HepG2 (cell line): ENCODE results near the gene PPP1R14D. TPM values are rescaled to one million over a fixed set of nuclear protein-coding genes. Genes with fewer than 3 reads are reported as not detected.
A peak's percentile ranks its signal among the peaks of the same experiment; 100 is the strongest.

ENCODE experiments used
- AKAP8 ChIP-seq: sonication (generic); formaldehyde crosslinking; IDR thresholded peaks from 2 replicates; pipeline ENCODE4 v1.5.1; 2020; ENCODE audit warnings: mild to moderate bottlenecking, missing genetic modification reagents
- ARHGAP35 ChIP-seq: sonication (generic); formaldehyde crosslinking; IDR thresholded peaks from 2 replicates; pipeline ENCODE4 v1.9.0; 2022; ENCODE audit warnings: mild to moderate bottlenecking, inconsistent platforms, moderate library complexity, missing genetic modification reagents, borderline replicate concordance
- ATAD3A ChIP-seq: sonication (generic); formaldehyde crosslinking; IDR thresholded peaks from 2 replicates; pipeline ENCODE4 v1.4.0; 2020; ENCODE audit warnings: missing genetic modification reagents
- CENPT ChIP-seq: sonication (generic); formaldehyde crosslinking; IDR thresholded peaks from 2 replicates; pipeline ENCODE4 v1.8.0; 2022; ENCODE audit warnings: low read depth, mild to moderate bottlenecking, moderate library complexity, missing genetic modification reagents
- ELF1 ChIP-seq: sonication (generic); formaldehyde crosslinking; IDR thresholded peaks from 2 replicates; pipeline ENCODE4 v1.4.0; 2020; ENCODE audit warnings: missing genetic modification reagents
- FOXJ3 ChIP-seq: sonication (generic); formaldehyde crosslinking; IDR thresholded peaks from 2 replicates; pipeline ENCODE4 v1.4.0; 2020; ENCODE audit warnings: missing genetic modification reagents, mild to moderate bottlenecking, borderline replicate concordance
- IKZF1 ChIP-seq: fragments of 450-650 bp; IDR thresholded peaks from 2 replicates; pipeline ENCODE4 v1.7.1; 2016
- NR2F6 ChIP-seq, 2 experiments: IDR thresholded peaks; 2 replicates each; pipeline ENCODE4 v1.6.1; 2016; ENCODE audit warnings: antibody characterized with exemption in 1 of 2, mild to moderate bottlenecking in 1 of 2
- SALL2 ChIP-seq: sonication (generic); formaldehyde crosslinking; IDR thresholded peaks from 2 replicates; pipeline ENCODE4 v1.8.1; 2023; ENCODE audit warnings: mild to moderate bottlenecking, missing genetic modification reagents, inconsistent platforms
- SIN3A ChIP-seq: IDR thresholded peaks from 2 replicates; pipeline ENCODE4 v1.6.1; 2011; ENCODE audit warnings: low read depth, mild to moderate bottlenecking, control low read depth, low read length, borderline replicate concordance
- SMAD1 ChIP-seq: sonication (generic); formaldehyde crosslinking; IDR thresholded peaks from 2 replicates; pipeline ENCODE4 v1.4.0; 2020; ENCODE audit warnings: missing genetic modification reagents, low read depth, mild to moderate bottlenecking, borderline replicate concordance
- SP4 ChIP-seq: sonication (generic); formaldehyde crosslinking; IDR thresholded peaks from 2 replicates; pipeline ENCODE4 v1.8.1; 2023; ENCODE audit warnings: mild to moderate bottlenecking, missing genetic modification reagents
- SP5 ChIP-seq: IDR thresholded peaks from 2 replicates; pipeline ENCODE4 v1.6.1; 2016; ENCODE audit warnings: low read depth, borderline replicate concordance
- ZFP41 ChIP-seq: sonication (generic); formaldehyde crosslinking; IDR thresholded peaks from 2 replicates; pipeline ENCODE4 v1.4.0; 2020; ENCODE audit warnings: mild to moderate bottlenecking, missing genetic modification reagents, borderline replicate concordance
- ZNF180 ChIP-seq: sonication (generic); formaldehyde crosslinking; IDR thresholded peaks from 2 replicates; pipeline ENCODE4 v1.4.0; 2020; ENCODE audit warnings: low read depth, missing genetic modification reagents, borderline replicate concordance
- ZNF282 ChIP-seq: fragments of 450-650 bp; IDR thresholded peaks from 2 replicates; pipeline ENCODE4 v1.6.1; 2018; ENCODE audit not compliant: partially characterized antibody
- ZNF530 ChIP-seq: sonication (generic); formaldehyde crosslinking; IDR thresholded peaks from 2 replicates; pipeline ENCODE4 v1.5.0; 2020; ENCODE audit warnings: low read depth, mild to moderate bottlenecking, missing genetic modification reagents
- ZNF552 ChIP-seq: sonication (generic); formaldehyde crosslinking; IDR thresholded peaks from 2 replicates; pipeline ENCODE4 v1.9.0; 2022; ENCODE audit warnings: missing genetic modification reagents, mild to moderate bottlenecking, borderline replicate concordance
- ZNF619 ChIP-seq: sonication (generic); formaldehyde crosslinking; IDR thresholded peaks from 2 replicates; pipeline ENCODE4 v1.4.0; 2020; ENCODE audit warnings: mild to moderate bottlenecking, missing genetic modification reagents
- ZNF780A ChIP-seq: sonication (generic); formaldehyde crosslinking; IDR thresholded peaks from 2 replicates; pipeline ENCODE4 v1.8.0; 2022; ENCODE audit warnings: mild to moderate bottlenecking, missing genetic modification reagents, moderate library complexity
- polyA plus RNA-seq, 8 experiments: library from polyadenylated mRNA; depleted of rRNA in 3 of 8; stranded (reverse) in 7 of 8; unstranded in 1 of 8; fragments of >200 nt; fragmentation: Illumina TruSeq in 4 of 8; extraction: Trizol in 4 of 8; gene quantifications; 2 replicates each; pipeline versions ENCODE4 v1.2.1 to v1.2.3, GENCODE V29; 2011 to 2016; ENCODE audit warnings: low read depth in 4 of 8, missing spikeins in 1 of 8, mixed read lengths in 1 of 8; ENCODE audit not compliant: insufficient read depth in 1 of 8
- total RNA-seq, 5 experiments: library from RNA; depleted of rRNA; stranded (reverse); fragments of >200 nt; fragmentation: Illumina TruSeq; extraction: Trizol; gene quantifications; 2 replicates each; pipeline ENCODE4 v1.2.3, GENCODE V29; 2016; ENCODE audit warnings: low read depth in 1 of 5
- TF ChIP-seq, protein P1 (sequence below): sonication (generic); formaldehyde crosslinking; conservative IDR thresholded peaks from 2 replicates; pipeline ENCODE4 v1.8.0; 2022; ENCODE audit warnings: mild to moderate bottlenecking, moderate library complexity, missing genetic modification reagents
- TF ChIP-seq, protein P2 (sequence below): sonication (generic); formaldehyde crosslinking; IDR thresholded peaks from 2 replicates; pipeline ENCODE4 v1.4.0; 2020; ENCODE audit warnings: mild to moderate bottlenecking, missing genetic modification reagents
- TF ChIP-seq, protein P3 (sequence below): sonication (generic); formaldehyde crosslinking; IDR thresholded peaks from 2 replicates; pipeline ENCODE4 v1.5.0; 2020; ENCODE audit warnings: missing genetic modification reagents, mild to moderate bottlenecking, borderline replicate concordance
- TF ChIP-seq, protein P4 (sequence below): sonication (generic); formaldehyde crosslinking; IDR thresholded peaks from 2 replicates; pipeline ENCODE4 v1.8.1; 2023; ENCODE audit warnings: missing genetic modification reagents, mild to moderate bottlenecking, borderline replicate concordance

Gene PPP1R14D
- total and polyA plus RNA-seq, 2 of the 13 experiments (the other 11 are each of a cell fraction or from before 2014, with no cell fraction given): 0.53 to 0.55 TPM

DNA sequence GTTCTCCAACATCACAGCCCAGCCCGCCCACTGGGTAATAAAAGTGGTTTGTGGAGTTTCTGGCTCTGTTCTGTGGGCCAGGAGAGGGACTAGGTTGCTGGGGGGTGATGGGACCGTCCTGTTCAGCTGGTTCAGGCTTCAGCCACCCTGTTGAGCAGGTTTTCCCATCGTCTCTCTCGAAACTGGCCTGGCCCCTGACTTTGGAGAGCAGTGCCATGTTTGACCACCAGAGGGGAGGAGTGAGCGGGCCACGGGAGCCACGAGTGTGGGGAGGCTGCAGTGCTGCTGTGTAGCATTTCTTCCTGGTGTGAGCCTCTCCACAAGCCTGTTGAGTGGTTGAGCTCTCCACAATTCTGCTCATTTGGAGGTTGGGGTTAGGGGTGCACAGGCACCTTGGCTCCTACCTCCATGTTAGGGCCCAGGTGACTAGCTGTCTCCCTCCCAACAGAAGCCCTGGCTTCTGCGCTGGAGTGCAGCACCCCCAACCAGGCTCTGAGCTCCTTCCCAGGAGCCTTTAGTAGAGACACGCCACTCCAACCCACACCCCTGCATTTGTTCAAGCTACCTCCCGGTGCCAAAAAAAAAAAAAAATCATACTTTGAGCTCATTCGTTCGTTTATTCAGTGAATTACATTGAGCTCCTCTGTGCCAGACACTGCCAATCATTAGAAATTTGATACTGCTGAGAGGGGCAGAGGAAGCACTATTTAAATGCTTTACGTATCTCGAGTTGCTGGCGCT, 29.3 kb upstream of the PPP1R14D start (continued):
- TF ChIP-seq AKAP8 (CRISPR knock-in tag): no peak
- no peak for TF ChIP-seq ATAD3A (CRISPR knock-in tag)
- no peak for TF ChIP-seq SMAD1 (CRISPR knock-in tag)
- no peak for TF ChIP-seq ZNF180 (CRISPR knock-in tag)
- TF ChIP-seq SIN3A: no peak
- TF ChIP-seq ELF1 (CRISPR knock-in tag): 0 out of 2 replicates have a peak, but pooled peaks have one; percentile 16
- no peak for TF ChIP-seq ARHGAP35 (CRISPR knock-in tag)
- no peak for TF ChIP-seq ZNF530 (CRISPR knock-in tag)
- TF ChIP-seq, protein P1, sequence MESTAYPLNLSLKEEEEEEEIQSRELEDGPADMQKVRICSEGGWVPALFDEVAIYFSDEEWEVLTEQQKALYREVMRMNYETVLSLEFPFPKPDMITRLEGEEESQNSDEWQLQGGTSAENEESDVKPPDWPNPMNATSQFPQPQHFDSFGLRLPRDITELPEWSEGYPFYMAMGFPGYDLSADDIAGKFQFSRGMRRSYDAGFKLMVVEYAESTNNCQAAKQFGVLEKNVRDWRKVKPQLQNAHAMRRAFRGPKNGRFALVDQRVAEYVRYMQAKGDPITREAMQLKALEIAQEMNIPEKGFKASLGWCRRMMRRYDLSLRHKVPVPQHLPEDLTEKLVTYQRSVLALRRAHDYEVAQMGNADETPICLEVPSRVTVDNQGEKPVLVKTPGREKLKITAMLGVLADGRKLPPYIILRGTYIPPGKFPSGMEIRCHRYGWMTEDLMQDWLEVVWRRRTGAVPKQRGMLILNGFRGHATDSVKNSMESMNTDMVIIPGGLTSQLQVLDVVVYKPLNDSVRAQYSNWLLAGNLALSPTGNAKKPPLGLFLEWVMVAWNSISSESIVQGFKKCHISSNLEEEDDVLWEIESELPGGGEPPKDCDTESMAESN (CRISPR knock-in tag): no peak
- TF ChIP-seq IKZF1: no peak
- TF ChIP-seq ZNF552 (CRISPR knock-in tag): no peak
- no peak for TF ChIP-seq CENPT
- TF ChIP-seq, protein P2, sequence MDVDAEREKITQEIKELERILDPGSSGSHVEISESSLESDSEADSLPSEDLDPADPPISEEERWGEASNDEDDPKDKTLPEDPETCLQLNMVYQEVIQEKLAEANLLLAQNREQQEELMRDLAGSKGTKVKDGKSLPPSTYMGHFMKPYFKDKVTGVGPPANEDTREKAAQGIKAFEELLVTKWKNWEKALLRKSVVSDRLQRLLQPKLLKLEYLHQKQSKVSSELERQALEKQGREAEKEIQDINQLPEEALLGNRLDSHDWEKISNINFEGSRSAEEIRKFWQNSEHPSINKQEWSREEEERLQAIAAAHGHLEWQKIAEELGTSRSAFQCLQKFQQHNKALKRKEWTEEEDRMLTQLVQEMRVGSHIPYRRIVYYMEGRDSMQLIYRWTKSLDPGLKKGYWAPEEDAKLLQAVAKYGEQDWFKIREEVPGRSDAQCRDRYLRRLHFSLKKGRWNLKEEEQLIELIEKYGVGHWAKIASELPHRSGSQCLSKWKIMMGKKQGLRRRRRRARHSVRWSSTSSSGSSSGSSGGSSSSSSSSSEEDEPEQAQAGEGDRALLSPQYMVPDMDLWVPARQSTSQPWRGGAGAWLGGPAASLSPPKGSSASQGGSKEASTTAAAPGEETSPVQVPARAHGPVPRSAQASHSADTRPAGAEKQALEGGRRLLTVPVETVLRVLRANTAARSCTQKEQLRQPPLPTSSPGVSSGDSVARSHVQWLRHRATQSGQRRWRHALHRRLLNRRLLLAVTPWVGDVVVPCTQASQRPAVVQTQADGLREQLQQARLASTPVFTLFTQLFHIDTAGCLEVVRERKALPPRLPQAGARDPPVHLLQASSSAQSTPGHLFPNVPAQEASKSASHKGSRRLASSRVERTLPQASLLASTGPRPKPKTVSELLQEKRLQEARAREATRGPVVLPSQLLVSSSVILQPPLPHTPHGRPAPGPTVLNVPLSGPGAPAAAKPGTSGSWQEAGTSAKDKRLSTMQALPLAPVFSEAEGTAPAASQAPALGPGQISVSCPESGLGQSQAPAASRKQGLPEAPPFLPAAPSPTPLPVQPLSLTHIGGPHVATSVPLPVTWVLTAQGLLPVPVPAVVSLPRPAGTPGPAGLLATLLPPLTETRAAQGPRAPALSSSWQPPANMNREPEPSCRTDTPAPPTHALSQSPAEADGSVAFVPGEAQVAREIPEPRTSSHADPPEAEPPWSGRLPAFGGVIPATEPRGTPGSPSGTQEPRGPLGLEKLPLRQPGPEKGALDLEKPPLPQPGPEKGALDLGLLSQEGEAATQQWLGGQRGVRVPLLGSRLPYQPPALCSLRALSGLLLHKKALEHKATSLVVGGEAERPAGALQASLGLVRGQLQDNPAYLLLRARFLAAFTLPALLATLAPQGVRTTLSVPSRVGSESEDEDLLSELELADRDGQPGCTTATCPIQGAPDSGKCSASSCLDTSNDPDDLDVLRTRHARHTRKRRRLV (CRISPR knock-in tag): no peak
- no peak for TF ChIP-seq ZNF282
- TF ChIP-seq SP4 (CRISPR knock-in tag): no peak
- TF ChIP-seq ZFP41 (CRISPR knock-in tag): no peak
- TF ChIP-seq SALL2: 0 out of 2 replicates have a peak, but pooled peaks have one; percentile 54
- no peak for TF ChIP-seq SP5 (CRISPR knock-in tag)
- TF ChIP-seq FOXJ3: no peak
- no peak for TF ChIP-seq NR2F6 (IDR thresholded peaks at IDR 0.05)
- TF ChIP-seq NR2F6 (CRISPR knock-in tag; IDR thresholded peaks at IDR 0.05): no peak
- TF ChIP-seq, protein P3, sequence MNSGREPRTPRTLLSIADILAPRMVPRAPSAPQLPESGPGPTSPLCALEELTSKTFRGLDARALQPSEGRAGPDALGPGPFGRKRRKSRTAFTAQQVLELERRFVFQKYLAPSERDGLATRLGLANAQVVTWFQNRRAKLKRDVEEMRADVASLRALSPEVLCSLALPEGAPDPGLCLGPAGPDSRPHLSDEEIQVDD: no peak
- TF ChIP-seq, protein P4, sequence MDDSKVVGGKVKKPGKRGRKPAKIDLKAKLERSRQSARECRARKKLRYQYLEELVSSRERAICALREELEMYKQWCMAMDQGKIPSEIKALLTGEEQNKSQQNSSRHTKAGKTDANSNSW: no peak
- TF ChIP-seq ZNF780A (CRISPR knock-in tag): no peak
- TF ChIP-seq ZNF619 (CRISPR knock-in tag): no peak
